GM23338 (cell line): ENCODE data around the gene DAPK1. TPM values are rescaled to one million over a fixed set of nuclear protein-coding genes. Genes with fewer than 3 reads are reported as not detected.

Experiments
- ATAC-seq: fragments of 200-7000 bp; cut with Tn5 transposase; 3 replicates; pipeline ENCODE4 v1.9.1; 2020
- DNase-seq: peaks from one replicate; pipeline ENCODE4 v3.0.0-alpha.2; 2015; ENCODE audit warnings: low spot score
- H2AFZ ChIP-seq: fragments of 200-600 bp; sonication (generic); 2 replicates; pipeline ENCODE4 v1.8.0; 2016; ENCODE audit warnings: antibody characterized with exemption, mild to moderate bottlenecking, moderate library complexity
- H3F3A ChIP-seq: fragments of 200-600 bp; sonication (generic); replicated peaks from 2 replicates; pipeline ENCODE4 v1.8.0; 2017; ENCODE audit warnings: antibody characterized with exemption, mixed run types, low read depth
- H3K27ac ChIP-seq: fragments of 200-600 bp; sonication (generic); 2 replicates; pipeline ENCODE4 v1.6.1; 2016; ENCODE audit warnings: low read depth
- H3K27me3 ChIP-seq: fragments of 200-600 bp; sonication (generic); 2 replicates; pipeline ENCODE4 v1.8.0; 2016; ENCODE audit warnings: mild to moderate bottlenecking, mixed run types, moderate library complexity; ENCODE audit not compliant: insufficient read depth
- H3K36me3 ChIP-seq: fragments of 200-600 bp; sonication (generic); 2 replicates; pipeline ENCODE4 v1.8.0; 2016; ENCODE audit warnings: mild to moderate bottlenecking; ENCODE audit not compliant: insufficient read depth
- H3K4me1 ChIP-seq: fragments of 200-600 bp; sonication (generic); 2 replicates; pipeline ENCODE4 v1.8.0; 2016; ENCODE audit warnings: mild to moderate bottlenecking, moderate library complexity; ENCODE audit not compliant: insufficient read depth
- H3K4me2 ChIP-seq: fragments of 200-600 bp; sonication (generic); 2 replicates; pipeline ENCODE4 v1.7.1; 2017; ENCODE audit warnings: mixed run types
- H3K4me3 ChIP-seq: fragments of 200-600 bp; sonication (generic); 2 replicates; pipeline ENCODE4 v1.6.1; 2016; ENCODE audit warnings: mixed run types
- H3K79me2 ChIP-seq: fragments of 200-600 bp; sonication (generic); replicated peaks from 2 replicates; pipeline ENCODE4 v1.8.0; 2017; ENCODE audit warnings: mild to moderate bottlenecking; ENCODE audit not compliant: insufficient read depth
- H3K9me2 ChIP-seq: fragments of 200-600 bp; sonication (generic); 2 replicates; pipeline ENCODE4 v1.8.0; 2017; ENCODE audit not compliant: insufficient read depth
- H4K20me1 ChIP-seq: fragments of 200-600 bp; sonication (generic); replicated peaks from 2 replicates; pipeline ENCODE4 v1.8.0; 2017; ENCODE audit warnings: mild to moderate bottlenecking; ENCODE audit not compliant: insufficient read depth
- H3K27ac Mint-ChIP-seq: 2 replicates; pipeline ENCODE4 v1.8.0; 2020; ENCODE audit warnings: inconsistent platforms, mild to moderate bottlenecking, moderate library complexity, mixed read lengths
- H3K27me3 Mint-ChIP-seq: 3 replicates; pipeline ENCODE4 v1.8.0; 2022; ENCODE audit warnings: low read depth, mild to moderate bottlenecking, moderate library complexity, mixed read lengths, inconsistent platforms; ENCODE audit not compliant: insufficient read depth, poor library complexity
- H3K36me3 Mint-ChIP-seq: 3 replicates; pipeline ENCODE4 v1.8.0; 2021; ENCODE audit warnings: low read depth, mild to moderate bottlenecking, inconsistent platforms, moderate library complexity, mixed read lengths
- H3K4me1 Mint-ChIP-seq: 3 replicates; pipeline ENCODE4 v1.8.0; 2020; ENCODE audit warnings: mild to moderate bottlenecking, inconsistent platforms, mixed read lengths
- H3K4me3 Mint-ChIP-seq: 3 replicates; pipeline ENCODE4 v1.8.0; 2021; ENCODE audit warnings: moderate library complexity, mild to moderate bottlenecking, inconsistent platforms, mixed read lengths
- H3K9me3 Mint-ChIP-seq: 3 replicates; pipeline ENCODE4 v1.8.0; 2020; ENCODE audit warnings: moderate library complexity, mild to moderate bottlenecking, inconsistent platforms, mixed read lengths
- CREB1 ChIP-seq: fragments of 250-450 bp; sonication (Bioruptor Pico); IDR thresholded peaks from 2 replicates; pipeline ENCODE4 v1.5.0; 2020; ENCODE audit warnings: low read depth, mild to moderate bottlenecking, moderate library complexity
- CTCF ChIP-seq, 2 experiments: fragments of 200-600 bp in 1 of 2; sonication (generic) in 1 of 2; conservative IDR thresholded peaks; 2 replicates each; pipeline versions ENCODE4 v1.5.1 to v1.6.1; 2016 to 2017; ENCODE audit warnings: antibody characterized with exemption in 2 of 2, low read depth in 2 of 2, mild to moderate bottlenecking in 2 of 2, moderate library complexity in 1 of 2
- ETS1 ChIP-seq: IDR thresholded peaks from 2 replicates; pipeline ENCODE4 v1.6.1; 2016; ENCODE audit warnings: antibody characterized with exemption
- EZH2 ChIP-seq: fragments of 200-600 bp; sonication (generic); IDR thresholded peaks from one replicate; pipeline ENCODE4 v1.8.0; 2017; ENCODE audit warnings: antibody characterized with exemption, mild to moderate bottlenecking, low read depth; ENCODE audit not compliant: unreplicated experiment
- ZNF114 ChIP-seq: fragments of 250-450 bp; sonication (Bioruptor Pico); IDR thresholded peaks from 2 replicates; pipeline ENCODE4 v1.5.0; 2020; ENCODE audit warnings: mild to moderate bottlenecking, moderate library complexity
- ZNF462 ChIP-seq: fragments of 250-450 bp; sonication (Bioruptor Pico); IDR thresholded peaks from 2 replicates; pipeline ENCODE4 v1.5.0; 2020; ENCODE audit warnings: mild to moderate bottlenecking, moderate library complexity
- polyA plus RNA-seq: library from polyadenylated mRNA; unstranded; fragments of >200 nt; fragmentation: Nextera tagmentation; extraction: Ambion mirVana; gene quantifications from 2 replicates; pipeline ENCODE4 v1.2.1, GENCODE V29; 2016
- total RNA-seq: library from RNA; depleted of rRNA; stranded (reverse); fragments of >200 nt; shearing (Covaris generic); gene quantifications from 2 replicates; pipeline ENCODE4 v1.2.3, GENCODE V29; 2014

The DAPK1 gene
- total and polyA plus RNA-seq, 2 experiments from 2014 or later: 37.0 to 134 TPM

- no peak for TF ChIP-seq ZNF462 (CRISPR knock-in tag)
Observed at GRCh38 chr9:87701491-87701890, 203.8 kb downstream of the DAPK1 start (continued).

GRCh38 chr9:87701931-87702421 lies 204.3 kb downstream of the DAPK1 start:
- H3K4me2 ChIP-seq: no peak overlapping the region
- no peaks in the 10 kb centered on the region for H3K4me1 ChIP-seq
- Mint-ChIP-seq H3K4me1 (no peaks in the 10 kb centered on the region; the same call in 2 of the 3 replicates), H3K27me3 (peaks cover 2% of the 10 kb centered on the region), H3K36me3 (peaks cover 85% of the 10 kb centered on the region), H3K9me3 (no peaks in the 10 kb centered on the region), H3K4me3 (no peak overlapping the region), H3K27ac (peak overlapping the region; percentile 89)
- no peak overlapping the region for H2AFZ ChIP-seq
- ATAC-seq (peak; percentile 78), DNase-seq (peak; percentile 57)
- peaks cover 2% of the 10 kb centered on the region; the same call in 1 of the 2 replicates for H4K20me1 ChIP-seq
- H3K79me2 ChIP-seq: no peaks in the 10 kb centered on the region
- no peaks in the 10 kb centered on the region for H3K9me2 ChIP-seq
- peak overlapping the region; percentile 73 for H3K27ac ChIP-seq
- H3F3A ChIP-seq: no peaks in the 10 kb centered on the region
- H3K36me3 ChIP-seq: peaks cover 50% of the 10 kb centered on the region
- no peaks in the 10 kb centered on the region for H3K27me3 ChIP-seq
- no peak overlapping the region for H3K4me3 ChIP-seq
- TF ChIP-seq ZNF462 (CRISPR knock-in tag) (no peak), CTCF (conservative IDR thresholded peaks at IDR 0.05; ENCODE audit: low read depth in 2 of 2) (no peak), ETS1 (no peak), CREB1 (CRISPR knock-in tag) (no peak), ZNF114 (CRISPR knock-in tag) (no peak), EZH2 (no peak)
